GM12801 (cell line): ENCODE measurements around the gene FXYD4.
A peak's percentile ranks its signal among the peaks of the same experiment; 100 is the strongest.

Experiments used
- CTCF ChIP-seq: IDR thresholded peaks from one replicate; pipeline ENCODE4 v1.5.1; 2011; ENCODE audit warnings: control low read depth; ENCODE audit not compliant: insufficient read length; ENCODE audit errors: extremely low read depth

FXYD4 gene

GRCh38 chr10:43342279-43343125 is 28.9 kb upstream of the FXYD4 start:
- no peak for TF ChIP-seq CTCF

GRCh38 chr10:43343126-43343525 is 28.3 kb upstream of the FXYD4 start:
- no peak for TF ChIP-seq CTCF

- no peak for TF ChIP-seq CTCF
Measured at GRCh38 chr10:43344051-43344450, 27.4 kb upstream of the FXYD4 start.

- TF ChIP-seq CTCF = no peak
Measured at GRCh38 chr10:43347997-43348396, 23.4 kb upstream of the FXYD4 start.

- TF ChIP-seq CTCF = peak; percentile 86
Measured at GRCh38 chr10:43348511-43349312, 22.7 kb upstream of the FXYD4 start.

GRCh38 chr10:43350156-43350555 is 21.3 kb upstream of the FXYD4 start:
- TF ChIP-seq CTCF = no peak

GRCh38 chr10:43350686-43351085 is 20.8 kb upstream of the FXYD4 start:
- no peak for TF ChIP-seq CTCF
